Measurements from ENCODE around the gene CIBAR2.

GRCh38 chr16:85145188-85145587 lies 32.9 kb upstream of the CIBAR2 start:
- TF ChIP-seq CTCF (IDR thresholded peaks at IDR 0.05; ENCODE audit: insufficient read depth, low read length) = no peak
- TF ChIP-seq, protein P1, sequence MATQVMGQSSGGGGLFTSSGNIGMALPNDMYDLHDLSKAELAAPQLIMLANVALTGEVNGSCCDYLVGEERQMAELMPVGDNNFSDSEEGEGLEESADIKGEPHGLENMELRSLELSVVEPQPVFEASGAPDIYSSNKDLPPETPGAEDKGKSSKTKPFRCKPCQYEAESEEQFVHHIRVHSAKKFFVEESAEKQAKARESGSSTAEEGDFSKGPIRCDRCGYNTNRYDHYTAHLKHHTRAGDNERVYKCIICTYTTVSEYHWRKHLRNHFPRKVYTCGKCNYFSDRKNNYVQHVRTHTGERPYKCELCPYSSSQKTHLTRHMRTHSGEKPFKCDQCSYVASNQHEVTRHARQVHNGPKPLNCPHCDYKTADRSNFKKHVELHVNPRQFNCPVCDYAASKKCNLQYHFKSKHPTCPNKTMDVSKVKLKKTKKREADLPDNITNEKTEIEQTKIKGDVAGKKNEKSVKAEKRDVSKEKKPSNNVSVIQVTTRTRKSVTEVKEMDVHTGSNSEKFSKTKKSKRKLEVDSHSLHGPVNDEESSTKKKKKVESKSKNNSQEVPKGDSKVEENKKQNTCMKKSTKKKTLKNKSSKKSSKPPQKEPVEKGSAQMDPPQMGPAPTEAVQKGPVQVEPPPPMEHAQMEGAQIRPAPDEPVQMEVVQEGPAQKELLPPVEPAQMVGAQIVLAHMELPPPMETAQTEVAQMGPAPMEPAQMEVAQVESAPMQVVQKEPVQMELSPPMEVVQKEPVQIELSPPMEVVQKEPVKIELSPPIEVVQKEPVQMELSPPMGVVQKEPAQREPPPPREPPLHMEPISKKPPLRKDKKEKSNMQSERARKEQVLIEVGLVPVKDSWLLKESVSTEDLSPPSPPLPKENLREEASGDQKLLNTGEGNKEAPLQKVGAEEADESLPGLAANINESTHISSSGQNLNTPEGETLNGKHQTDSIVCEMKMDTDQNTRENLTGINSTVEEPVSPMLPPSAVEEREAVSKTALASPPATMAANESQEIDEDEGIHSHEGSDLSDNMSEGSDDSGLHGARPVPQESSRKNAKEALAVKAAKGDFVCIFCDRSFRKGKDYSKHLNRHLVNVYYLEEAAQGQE (IDR thresholded peaks at IDR 0.05; ENCODE audit: insufficient replicate concordance, low read depth) = no peak
- TF ChIP-seq POLR2AphosphoS5 (IDR thresholded peaks at IDR 0.05; ENCODE audit: low read depth) = no peak

Measured in HL-60 (cell line).